ENCODE results near the gene TMEM25.
A peak's percentile ranks its signal among the peaks of the same experiment; 100 is the strongest.

TMEM25 gene

GRCh38 chr11:118531597-118532084 is 649 bp downstream of the TMEM25 start:
- no peak for TF ChIP-seq CTCF (conservative IDR thresholded peaks at IDR 0.05; ENCODE audit: low read length)
- peak overlapping the region; percentile 64 for H3K4me3 ChIP-seq (ENCODE audit: low read length)
- no peak for DNase-seq (ENCODE audit: low read depth)

DNA sequence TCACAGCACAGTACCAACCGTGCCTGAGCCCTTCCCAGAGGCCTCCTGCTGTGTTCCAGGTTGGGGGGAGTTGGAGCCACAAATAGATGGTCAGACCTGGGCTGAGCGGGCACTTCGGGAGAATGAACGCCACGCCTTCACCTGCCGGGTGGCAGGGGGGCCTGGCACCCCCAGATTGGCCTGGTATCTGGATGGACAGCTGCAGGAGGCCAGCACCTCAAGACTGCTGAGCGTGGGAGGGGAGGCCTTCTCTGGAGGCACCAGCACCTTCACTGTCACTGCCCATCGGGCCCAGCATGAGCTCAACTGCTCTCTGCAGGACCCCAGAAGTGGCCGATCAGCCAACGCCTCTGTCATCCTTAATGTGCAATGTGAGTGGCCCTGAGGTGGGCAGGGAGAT is 1.1 kb downstream of the TMEM25 start:
- TF ChIP-seq CTCF (conservative IDR thresholded peaks at IDR 0.05; ENCODE audit: low read length), result no peak
- no peak for DNase-seq (ENCODE audit: low read depth)
- H3K4me3 ChIP-seq (ENCODE audit: low read length), result no peak overlapping the region

DNA sequence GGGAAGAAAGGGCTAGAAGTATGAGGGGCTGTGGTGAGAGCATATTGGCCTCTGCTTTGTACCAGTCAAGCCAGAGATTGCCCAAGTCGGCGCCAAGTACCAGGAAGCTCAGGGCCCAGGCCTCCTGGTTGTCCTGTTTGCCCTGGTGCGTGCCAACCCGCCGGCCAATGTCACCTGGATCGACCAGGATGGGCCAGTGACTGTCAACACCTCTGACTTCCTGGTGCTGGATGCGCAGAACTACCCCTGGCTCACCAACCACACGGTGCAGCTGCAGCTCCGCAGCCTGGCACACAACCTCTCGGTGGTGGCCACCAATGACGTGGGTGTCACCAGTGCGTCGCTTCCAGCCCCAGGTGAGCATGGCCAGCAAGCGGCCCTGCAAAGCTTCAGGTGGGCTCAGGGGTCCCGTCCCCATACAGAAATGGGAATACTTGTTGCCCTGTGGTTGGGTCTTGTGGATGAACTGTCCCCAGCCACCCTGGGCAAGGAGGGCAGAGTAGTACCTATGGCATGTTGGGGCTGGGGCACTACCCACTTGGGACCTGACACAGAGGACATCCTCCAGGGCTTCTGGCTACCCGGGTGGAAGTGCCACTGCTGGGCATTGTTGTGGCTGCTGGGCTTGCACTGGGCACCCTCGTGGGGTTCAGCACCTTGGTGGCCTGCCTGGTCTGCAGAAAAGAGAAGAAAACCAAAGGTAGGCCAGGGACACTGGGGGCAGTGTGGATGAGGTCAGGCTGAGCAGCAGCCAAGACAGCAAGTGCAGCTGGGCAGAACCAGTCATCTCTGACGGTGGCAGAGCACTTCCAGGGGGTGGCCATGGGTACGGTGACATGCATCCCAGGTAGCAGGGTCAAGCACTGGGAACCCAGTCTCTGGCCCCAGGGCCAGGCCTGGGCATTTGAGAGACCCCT is 2.1 kb downstream of the TMEM25 start:
- TF ChIP-seq CTCF (conservative IDR thresholded peaks at IDR 0.05; ENCODE audit: low read length), result no peak
- no peak for DNase-seq (ENCODE audit: low read depth)
- no peak overlapping the region for H3K4me3 ChIP-seq (ENCODE audit: low read length)

DNA sequence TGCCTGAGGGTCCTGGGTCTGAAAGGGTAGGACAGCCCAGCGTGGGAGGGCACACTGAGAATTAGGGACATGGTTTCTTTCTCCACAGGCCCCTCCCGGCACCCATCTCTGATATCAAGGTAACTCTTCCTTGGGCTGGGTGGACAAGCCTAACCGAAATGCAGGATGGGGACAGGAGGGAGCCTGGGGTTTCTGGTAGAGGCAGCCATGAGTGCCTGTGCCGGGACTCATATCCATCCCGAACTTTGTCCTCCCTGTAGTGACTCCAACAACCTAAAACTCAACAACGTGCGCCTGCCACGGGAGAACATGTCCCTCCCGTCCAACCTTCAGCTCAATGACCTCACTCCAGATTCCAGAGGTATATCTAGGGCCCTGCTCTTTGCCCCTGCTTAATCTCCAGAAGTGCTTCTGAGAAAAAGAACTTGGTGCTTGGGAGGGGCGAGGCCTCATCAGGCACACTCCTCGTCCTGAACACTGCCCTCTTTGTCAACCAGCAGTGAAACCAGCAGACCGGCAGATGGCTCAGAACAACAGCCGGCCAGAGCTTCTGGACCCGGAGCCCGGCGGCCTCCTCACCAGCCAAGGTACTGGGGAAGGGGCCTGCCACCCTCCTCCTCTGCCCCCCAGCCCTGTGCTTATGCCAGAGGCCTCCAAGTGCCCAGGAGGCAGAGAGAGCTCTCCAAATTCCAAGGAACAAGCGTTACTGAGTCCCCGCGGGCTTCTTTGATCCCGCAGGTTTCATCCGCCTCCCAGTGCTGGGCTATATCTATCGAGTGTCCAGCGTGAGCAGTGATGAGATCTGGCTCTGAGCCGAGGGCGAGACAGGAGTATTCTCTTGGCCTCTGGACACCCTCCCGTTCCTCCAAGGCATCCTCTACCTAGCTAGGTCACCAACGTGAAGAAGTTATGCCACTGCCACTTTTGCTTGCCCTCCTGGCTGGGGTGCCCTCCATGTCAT is 3.1 kb downstream of the TMEM25 start:
- no peak overlapping the region for H3K4me3 ChIP-seq (ENCODE audit: low read length)
- no peak for TF ChIP-seq CTCF (conservative IDR thresholded peaks at IDR 0.05; ENCODE audit: low read length)
- no peak for DNase-seq (ENCODE audit: low read depth)

DNA sequence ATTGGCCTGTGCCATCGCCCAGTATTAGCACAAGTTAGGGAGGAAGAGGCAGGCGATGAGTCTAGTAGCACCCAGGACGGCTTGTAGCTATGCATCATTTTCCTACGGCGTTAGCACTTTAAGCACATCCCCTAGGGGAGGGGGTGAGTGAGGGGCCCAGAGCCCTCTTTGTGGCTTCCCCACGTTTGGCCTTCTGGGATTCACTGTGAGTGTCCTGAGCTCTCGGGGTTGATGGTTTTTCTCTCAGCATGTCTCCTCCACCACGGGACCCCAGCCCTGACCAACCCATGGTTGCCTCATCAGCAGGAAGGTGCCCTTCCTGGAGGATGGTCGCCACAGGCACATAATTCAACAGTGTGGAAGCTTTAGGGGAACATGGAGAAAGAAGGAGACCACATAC is 4.3 kb downstream of the TMEM25 start:
- no peak overlapping the region for H3K4me3 ChIP-seq (ENCODE audit: low read length)
- no peak for DNase-seq (ENCODE audit: low read depth)
- TF ChIP-seq CTCF (conservative IDR thresholded peaks at IDR 0.05; ENCODE audit: low read length), result no peak

DNA sequence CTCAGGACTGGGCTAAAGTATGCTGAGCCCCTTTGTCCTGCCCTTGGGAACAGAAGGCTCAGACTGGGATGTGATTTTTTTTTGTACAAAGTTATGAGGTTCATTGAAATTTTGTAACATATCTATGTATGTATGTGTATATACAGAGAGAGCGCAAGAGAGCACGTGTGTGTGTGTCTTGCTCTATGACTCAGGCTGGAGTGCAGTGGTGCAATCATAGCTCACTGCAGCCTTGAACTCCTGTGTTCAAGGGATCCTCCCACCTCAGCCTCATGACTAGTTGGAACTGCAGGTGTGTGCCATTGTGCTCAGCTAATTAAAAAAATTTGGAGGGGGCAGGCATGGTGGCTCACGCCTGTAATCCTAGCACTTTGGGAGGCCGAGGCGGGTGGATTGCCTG is 5.7 kb downstream of the TMEM25 start:
- H3K4me3 ChIP-seq (ENCODE audit: low read length), result no peak overlapping the region
- no peak for DNase-seq (ENCODE audit: low read depth)
- TF ChIP-seq CTCF (conservative IDR thresholded peaks at IDR 0.05; ENCODE audit: low read length), result no peak

Data from AG10803 (cell line).